ENCODE results near the gene WWC1.
A peak's percentile ranks its signal among the peaks of the same experiment; 100 is the strongest.

WWC1 gene

DNA sequence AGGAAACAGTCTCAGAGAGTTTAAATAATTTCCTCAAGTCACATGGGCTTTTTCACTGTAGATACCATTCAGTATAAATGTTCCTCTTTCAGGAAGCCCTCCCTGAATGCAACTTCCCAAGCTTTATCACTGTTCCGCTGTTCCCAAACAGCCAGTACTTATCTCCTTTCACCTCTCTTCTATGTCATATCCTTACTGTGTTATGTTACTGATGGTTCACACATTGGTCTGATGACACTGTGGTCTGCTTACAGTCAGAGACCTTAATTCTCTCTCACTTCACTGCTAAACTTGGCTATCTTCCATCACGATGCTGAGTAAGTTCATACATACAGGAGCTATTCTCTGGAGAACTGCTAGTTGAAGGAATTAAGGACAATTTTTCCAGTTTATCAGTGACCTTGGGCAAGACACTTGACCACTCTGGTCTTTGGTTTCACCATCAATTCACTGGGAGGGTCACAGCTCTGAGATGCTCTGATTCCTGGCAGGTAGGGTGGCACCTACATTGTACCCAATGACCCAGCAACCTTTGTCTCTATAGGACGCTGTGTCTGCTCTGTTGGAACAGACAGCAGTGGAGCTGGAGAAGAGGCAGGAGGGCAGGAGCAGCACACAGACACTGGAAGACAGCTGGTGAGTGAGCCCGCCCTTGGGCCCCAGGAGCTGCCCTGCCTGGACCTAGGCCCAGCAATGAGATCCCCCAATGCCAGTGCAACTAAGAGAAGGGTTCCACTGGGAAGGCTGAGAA, 152.7 kb downstream of the WWC1 start:
- no peak for DNase-seq (ENCODE audit: low spot score)

DNA sequence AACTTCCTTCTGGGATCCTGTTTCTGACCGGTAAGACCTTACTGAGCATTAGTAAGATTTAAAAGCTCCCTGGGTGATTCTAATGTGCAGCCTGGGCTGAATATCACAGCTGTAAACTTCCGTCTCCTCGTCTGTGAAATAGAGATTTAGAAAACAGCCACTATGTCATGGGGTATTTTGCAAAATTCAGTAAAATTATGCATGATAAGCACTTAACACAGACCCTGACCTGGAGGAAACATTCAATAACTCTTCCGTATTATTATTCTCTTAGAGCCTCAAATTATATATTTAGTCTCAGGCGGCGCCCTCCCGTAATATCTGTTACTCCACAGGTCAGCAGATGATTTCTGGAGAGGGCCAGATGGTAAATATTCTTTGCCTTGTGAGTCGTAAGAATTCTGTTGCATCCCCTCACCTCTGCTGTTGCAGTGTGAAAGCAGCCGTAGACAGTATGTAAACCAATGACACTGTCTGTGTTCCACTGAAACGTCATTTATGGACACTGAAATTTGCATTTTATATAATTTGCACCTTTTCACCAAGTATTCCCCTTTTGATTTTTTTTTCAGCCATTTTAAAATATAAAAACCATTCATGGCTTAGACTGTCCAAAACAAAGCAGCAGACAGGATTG, 155.7 kb downstream of the WWC1 start:
- DNase-seq (ENCODE audit: low spot score) = no peak

DNA sequence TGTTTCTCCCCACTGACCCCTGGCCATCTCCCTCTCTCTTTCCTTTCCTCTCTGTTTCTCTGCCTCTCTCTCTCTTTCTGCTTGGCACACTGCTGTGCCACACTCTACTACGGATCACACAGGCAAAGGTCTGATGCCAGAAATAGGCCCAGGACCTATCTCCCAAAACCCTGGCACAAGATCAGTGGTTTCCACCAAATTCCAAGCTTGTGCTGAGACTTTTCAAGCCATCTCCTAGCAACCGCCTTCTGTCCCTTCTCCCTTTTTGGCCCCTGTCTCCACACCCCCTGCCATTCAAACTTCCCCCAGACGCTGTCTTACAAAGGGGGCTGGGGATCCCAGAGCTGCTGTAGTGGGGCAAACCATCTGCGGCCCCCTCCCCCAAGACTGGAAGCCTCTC, 156.4 kb downstream of the WWC1 start:
- no peak for DNase-seq (ENCODE audit: low spot score)

DNA sequence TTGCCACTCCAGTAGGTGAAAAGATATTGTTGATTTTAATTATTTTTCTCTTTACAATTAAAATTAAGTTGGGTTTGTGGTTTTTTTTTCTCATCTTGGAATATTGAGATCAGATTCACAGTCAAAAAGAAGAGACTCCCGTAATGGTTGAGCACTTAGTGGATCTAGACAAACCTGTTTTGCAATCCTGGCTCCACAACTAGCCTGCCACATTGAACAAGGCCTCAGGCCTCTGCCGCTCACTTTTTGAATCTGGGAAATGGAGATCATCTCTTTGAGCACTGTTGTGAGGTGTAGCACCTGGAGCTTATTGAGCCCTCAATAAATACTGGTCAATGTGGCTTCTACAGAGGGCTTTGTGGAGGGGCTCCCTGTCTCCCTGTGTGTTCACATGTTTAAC, 157.7 kb downstream of the WWC1 start:
- DNase-seq (ENCODE audit: low spot score) = no peak

DNA sequence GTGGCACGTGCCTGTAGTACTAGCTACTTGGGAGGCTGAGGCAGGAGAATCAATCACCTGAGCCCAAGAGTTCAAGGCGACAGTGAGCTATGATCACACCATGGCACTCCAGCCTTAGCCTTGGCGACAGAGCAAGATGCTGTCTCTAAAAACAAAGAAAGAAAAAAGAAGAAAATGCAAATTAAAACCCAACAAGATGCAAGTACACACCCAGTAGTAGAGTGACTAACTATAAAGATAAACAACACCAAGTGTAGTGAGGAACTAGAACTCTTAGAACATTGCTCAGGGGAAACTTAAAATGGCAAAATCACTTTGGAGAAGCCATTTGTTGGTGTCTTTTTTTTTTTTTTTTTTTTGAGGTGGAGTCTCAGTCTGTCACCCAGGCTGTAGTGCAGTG, 160.1 kb downstream of the WWC1 start:
- no peak for DNase-seq (ENCODE audit: low spot score)

DNA sequence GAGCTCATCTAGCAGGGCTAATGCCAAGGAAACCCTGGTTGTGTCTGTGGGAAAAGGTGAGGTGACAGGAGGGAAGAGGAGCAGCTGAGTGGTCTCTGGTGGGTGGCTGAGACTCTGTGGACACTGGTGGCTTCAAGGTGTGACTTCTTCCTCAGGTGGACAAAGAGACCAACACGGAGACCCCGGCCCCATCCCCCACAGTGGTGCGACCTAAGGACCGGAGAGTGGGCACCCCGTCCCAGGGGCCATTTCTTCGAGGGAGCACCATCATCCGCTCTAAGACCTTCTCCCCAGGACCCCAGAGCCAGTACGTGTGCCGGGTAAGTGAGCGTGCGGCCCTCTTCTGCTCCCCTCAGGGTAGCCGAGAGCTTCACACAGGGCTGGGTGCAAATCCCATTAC, 163.8 kb downstream of the WWC1 start:
- DNase-seq (ENCODE audit: low spot score) = no peak

DNA sequence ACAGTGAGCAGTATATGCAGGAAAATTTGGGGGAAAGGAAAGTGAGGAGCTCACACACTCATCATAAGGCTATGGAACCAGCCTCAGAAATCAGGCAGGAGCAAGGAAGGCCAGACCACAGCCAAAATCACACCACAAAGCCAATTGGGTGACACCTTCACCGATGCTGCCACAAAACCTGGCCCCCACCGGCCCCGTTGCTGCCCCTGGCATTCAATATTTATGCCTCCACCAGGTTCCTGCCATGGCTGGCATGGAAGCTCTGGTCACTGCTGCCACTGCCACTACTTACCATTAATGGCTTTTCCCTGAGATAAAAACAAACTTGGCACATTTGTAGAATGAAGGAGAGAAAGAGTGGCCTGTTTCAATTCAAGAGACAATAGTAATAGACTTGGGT, 166.1 kb downstream of the WWC1 start:
- no peak for DNase-seq (ENCODE audit: low spot score)

DNA sequence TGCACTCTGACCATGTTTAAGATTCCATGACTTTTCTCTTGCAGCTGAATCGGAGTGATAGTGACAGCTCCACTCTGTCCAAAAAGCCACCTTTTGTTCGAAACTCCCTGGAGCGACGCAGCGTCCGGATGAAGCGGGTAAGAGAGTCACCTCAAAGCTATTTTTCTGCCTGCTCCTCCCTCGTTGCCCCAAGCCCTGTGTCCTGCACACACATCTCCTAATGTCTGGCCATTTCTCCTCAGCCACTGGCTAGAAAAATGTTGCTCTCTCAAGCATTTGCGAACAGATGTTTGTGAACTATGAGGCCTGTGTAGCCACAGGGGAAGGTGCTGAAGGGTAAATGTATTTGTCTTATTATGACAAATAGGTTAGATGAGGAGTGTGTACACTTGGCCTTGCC, 169.2 kb downstream of the WWC1 start:
- DNase-seq (ENCODE audit: low spot score) = no peak

DNA sequence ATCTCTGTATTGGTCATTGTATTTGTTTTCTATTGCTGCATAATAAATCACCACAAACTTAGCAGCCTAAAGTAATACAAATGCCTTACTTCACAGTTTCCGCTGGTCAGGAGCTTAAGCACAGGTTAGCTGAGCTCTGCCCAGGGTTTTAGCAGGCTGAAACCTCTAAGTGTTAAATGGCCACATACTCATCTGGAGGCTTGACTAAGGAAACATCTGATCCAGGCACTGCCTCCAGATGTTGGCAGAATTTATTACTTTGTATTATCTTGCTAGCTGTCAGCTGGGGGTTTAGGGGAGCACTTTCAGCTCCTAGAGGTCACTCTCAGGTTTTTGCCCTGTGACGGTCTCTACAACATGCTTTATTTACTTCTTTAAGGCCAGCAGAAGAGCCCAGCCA, 171.6 kb downstream of the WWC1 start:
- no peak for DNase-seq (ENCODE audit: low spot score)

DNA sequence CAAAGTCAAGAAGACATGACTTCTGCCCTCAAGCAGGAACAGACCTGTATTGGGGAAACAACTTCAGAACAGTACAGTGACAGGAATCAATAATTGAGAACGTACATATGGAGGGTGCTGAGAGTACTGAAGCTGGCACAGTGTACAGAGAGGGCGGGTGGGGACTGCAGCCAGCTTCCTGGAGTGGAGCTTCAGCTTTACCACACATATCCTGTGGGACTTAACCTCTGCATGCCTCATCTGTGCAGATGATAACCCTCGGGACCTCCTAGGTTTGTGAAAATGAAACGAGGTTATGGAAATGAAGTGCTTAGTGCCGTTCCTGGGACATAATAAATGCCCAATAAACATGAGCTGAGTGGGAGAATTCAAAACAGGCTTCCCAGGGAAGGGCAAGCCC, 172.8 kb downstream of the WWC1 start:
- no peak for DNase-seq (ENCODE audit: low spot score)

DNA sequence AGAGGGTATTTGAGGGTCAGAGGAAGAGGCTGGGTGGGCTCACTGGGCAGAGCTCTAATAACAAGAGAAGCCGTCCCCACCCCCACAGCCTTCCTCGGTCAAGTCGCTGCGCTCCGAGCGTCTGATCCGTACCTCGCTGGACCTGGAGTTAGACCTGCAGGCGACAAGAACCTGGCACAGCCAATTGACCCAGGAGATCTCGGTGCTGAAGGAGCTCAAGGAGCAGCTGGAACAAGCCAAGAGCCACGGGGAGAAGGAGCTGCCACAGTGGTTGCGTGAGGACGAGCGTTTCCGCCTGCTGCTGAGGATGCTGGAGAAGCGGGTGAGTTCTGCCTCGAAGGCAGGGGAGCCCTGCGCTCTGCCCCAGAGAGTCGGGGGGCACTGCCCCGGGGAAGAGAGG, 173.2 kb downstream of the WWC1 start:
- DNase-seq (ENCODE audit: low spot score) = no peak

DNA sequence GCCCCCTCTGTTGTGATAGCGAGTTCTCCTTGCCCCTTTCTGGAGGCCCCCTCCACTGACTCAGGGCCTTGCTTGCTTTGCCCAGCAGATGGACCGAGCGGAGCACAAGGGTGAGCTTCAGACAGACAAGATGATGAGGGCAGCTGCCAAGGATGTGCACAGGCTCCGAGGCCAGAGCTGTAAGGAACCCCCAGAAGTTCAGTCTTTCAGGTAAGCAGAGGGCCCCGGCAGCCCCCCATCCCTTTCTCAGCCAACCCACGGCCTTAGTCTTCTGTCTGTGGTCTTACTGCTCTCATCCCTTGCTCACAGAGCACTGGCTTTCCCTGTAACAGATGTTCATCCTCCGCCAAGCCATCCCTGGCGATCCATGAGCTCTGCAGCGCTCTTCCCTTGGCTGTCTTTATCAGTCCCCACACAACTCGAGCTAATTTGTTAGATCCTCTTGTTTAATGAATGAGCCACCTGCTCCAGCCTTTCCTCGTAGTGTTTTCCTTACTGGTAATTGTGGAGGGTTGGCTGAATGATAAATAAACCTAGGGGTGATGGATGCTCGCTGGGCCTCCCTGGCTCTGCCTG, 176.4 kb downstream of the WWC1 start:
- DNase-seq (ENCODE audit: low spot score) = no peak

DNA sequence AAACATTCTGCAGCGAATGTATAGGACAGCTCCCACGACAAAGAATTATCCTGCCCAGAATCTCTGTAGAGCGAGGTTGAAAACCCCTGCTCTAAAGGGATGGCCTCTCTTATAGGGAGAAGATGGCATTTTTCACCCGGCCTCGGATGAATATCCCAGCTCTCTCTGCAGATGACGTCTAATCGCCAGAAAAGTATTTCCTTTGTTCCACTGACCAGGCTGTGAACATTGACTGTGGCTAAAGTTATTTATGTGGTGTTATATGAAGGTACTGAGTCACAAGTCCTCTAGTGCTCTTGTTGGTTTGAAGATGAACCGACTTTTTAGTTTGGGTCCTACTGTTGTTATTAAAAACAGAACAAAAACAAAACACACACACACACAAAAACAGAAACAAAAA, 177.4 kb downstream of the WWC1 start:
- no peak for DNase-seq (ENCODE audit: low spot score)

DNA sequence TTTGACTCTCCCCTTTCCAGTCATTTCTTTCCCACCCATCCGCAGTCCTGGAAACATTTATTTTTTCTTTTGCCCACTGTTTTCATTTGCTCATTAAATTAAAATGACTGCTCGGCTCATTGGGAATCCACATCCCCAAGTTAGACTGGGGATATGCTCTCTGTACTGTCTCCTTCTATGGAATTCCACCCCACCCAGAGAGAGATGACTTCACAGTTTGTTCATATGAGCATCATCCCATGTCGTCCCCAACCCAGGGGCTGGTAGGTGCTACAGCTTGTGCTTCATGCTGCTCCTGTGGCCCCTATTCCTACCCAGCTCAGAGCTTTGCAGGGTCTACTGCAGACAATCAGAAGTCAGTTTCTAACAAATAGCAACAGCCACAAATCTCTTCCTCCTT, 178.4 kb downstream of the WWC1 start:
- DNase-seq (ENCODE audit: low spot score) = no peak

DNA sequence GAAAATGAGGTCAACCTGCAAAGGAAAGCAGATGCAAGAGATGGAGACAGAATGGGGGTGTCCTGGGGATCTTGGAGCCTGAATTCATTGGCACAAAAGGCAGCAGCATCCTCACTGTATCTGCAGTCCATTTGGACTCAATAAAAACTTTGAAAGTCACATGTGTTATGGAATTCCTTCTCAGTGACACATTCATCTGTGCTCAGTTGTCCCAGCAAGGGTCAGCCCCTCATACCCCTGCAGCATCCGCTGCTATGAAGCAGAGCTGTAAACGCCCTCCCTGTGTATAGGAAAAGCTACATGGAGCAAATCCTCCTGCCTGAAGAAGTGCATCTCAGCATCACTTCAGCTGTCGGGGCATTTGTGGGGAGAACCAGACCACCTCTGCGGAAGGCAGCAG, 180.3 kb downstream of the WWC1 start:
- DNase-seq (ENCODE audit: low spot score) = no peak

DNA sequence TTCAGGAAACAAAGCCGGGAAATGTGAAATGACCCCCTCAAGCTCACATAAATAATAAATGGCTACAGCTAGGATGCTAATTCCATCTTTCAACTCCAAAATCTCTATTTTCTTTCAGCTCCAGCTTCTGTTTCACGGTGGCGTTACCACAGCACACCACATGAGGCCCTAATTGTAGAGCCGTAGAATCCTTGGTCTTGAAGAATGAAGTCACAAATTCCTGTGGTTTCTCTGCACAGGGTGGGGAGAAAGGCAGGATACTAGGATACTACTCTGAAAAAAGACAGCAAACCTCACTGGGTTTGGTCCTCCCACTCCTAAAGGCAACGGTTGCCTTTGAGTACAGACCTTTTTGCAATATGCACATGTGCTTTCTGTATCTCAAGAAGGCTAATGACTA, 180.9 kb downstream of the WWC1 start:
- DNase-seq (ENCODE audit: low spot score) = no peak

DNA sequence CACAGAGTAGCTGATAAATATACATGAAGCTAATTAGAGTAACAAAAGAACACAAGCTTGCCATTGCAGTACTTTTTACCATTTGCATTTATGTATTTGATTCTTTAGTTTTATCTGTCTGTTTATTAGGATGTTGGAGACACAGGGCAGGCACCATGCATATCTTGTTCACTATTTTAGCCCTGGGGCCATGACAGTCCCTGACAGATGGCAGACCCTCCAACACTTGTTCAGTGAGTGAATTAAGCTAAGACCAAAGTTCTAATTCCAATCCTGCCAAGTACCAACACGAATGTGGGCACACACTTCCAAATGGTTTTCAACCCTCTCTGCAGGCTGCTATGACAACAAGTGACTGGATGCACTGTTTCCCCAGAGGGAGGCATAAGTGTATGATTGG, 182.9 kb downstream of the WWC1 start:
- no peak for DNase-seq (ENCODE audit: low spot score)

DNA sequence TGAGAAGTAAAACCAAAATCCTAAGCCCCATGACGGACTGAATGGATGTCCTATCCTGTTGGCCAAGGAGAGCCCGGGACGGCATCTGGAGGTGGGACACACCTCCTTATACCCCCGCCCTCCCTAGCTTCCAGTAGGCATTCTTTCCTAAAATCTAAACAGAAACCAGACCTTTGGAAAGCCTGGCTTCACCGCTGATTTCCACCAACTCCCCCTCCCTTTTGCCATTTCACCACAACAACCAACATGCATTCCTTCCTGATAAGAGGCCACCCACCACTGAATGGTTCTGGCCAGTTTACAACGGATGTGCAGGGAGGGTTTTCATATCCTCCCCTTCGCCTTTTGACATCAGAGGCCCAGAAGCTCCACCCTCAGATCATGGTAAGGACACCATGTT, 185.6 kb downstream of the WWC1 start:
- DNase-seq (ENCODE audit: low spot score) = no peak

DNA sequence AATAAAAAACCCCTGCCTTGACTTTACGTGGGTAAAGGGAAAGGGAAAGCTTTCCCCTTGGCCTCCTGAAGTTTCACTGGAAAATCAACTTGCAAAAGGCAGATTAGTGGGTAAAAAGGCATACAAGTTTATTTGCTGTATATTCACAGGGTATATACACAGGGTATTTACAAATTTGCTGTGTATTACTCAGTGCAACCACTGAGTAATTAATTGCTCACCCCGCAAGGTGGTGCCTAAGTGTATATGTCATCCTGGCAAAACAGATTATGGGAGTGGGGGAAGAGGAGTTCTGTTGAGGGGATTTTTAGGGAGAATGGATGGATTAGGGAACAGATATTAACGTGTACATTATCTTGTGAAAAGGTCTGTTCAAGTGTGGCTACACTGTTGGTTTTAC, 187.7 kb downstream of the WWC1 start:
- DNase-seq (ENCODE audit: low spot score) = no peak

DNA sequence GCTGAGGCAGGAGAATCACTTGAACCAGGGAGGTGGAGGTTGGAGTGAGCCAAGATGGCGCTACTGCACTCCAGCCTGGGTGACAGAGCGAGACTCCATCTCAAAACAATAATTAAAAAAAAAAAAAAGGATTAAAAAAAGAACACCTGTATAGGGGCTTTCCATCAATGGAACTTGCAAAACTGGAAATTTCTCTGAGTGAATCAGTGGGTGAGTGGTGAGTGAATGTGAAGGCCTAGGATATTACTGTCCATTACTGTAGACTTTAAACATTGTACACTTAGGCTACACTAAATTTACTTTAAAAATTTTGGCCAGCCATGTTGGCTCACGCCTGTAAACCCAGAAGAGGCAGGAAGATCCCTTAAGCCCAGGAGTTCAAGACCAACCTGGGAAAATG, 189.2 kb downstream of the WWC1 start:
- no peak for DNase-seq (ENCODE audit: low spot score)

DNA sequence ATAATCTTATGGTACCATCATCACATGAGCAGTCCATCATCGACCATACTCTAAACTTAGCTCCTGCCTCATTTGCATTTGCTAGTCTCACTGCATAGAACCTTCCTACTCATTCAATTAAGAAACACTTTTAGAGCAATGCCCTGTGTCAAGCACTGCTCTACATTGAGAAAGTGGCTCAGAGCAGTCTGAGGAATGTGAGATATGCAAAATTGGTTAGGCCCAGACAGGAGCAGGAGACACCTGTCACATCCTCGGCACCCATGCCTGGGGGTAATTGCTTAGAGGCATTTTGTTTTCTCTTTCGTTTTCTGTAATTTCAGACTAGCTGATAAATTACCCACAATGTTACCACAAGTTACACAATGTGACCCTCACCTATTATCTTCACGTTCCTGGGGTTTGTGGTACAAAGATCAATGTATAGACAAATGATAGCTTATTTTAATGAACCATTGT, 189.9 kb downstream of the WWC1 start:
- no peak for DNase-seq (ENCODE audit: low spot score)

DNA sequence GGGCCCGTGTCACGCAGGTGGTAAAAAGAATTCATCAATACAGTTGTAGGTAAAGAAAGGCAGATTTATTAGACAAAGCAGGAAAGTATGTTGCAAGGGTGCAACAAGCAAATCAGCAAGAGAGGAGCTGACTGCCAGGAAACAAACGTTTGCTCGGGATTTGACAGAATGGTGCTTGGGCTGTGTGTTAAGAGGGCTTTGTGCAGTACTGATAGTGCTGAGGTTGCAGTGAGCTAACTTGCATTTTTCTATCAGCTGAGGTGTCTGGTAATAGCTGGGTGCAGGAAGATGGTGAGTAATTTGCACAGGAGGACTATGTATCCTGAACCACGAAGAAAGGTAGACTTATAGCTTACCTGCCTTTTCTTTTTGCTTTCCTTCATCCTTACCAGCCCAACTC, 190.9 kb downstream of the WWC1 start:
- no peak for DNase-seq (ENCODE audit: low spot score)

DNA sequence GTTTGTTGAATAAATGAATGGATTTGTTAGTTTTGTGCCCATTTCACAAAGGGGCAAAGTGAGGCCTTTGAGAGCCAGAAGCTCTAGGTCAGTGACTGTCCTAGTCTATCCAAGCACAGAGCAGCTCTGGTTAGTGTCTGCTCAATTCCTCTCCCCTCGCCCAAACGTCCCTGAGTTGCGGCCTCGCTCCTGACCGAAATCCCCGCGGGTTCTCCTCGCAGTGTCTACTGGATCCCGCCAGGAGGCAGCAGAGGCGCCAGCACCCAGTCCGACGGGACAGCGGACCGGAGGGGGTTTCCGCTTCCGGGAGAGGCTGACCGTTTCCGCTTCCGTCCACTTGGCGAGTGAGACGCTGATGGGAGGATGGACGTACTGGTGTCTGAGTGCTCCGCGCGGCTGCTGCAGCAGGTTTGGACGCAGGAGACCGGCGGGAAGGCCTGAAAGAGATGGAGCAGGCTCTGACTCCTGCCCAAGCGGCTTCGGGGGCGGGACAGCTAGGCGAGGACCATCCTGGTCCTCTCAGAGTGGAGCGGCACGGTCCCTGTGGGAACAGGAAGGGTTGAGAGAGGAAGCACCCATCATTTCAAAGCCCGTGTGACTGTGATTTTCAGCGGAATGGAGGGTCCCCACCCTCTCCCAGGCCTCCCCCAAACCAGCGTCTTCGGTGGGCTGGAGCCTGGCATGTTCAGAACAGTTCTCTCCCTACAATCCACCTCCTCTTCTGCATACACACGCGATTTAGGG, 194.9 kb downstream of the WWC1 start, which contains the start of gene RARS1:
TSS of gene RARS1 (plus strand) at position 336 of the 744 bp plus-strand sequence. CDS start at position 364, 28 bp downstream.
- peak; percentile 96 for DNase-seq (ENCODE audit: low spot score)
